Liver (tissue), 9 donors: ENCODE data around the gene GLRX5. TPM values are rescaled to one million over a fixed set of nuclear protein-coding genes. Genes with fewer than 3 reads are reported as not detected.

ENCODE experiments used
- DNase-seq: peaks from one replicate; pipeline ENCODE4 v3.0.0-alpha.2; 2017; ENCODE audit warnings: low spot score
- H3K27ac ChIP-seq, 2 donors: one replicate each; pipeline ENCODE4 v1.7.0; 2013; ENCODE audit warnings: inconsistent platforms in 2 of 2, low read length in 2 of 2, control low read depth in 1 of 2, low read depth in 1 of 2, mild to moderate bottlenecking in 1 of 2
- H3K27me3 ChIP-seq, 4 donors: one replicate each; pipeline versions ENCODE4 v1.6.1 to v1.7.0; 2013; ENCODE audit warnings: low read length in 3 of 4, inconsistent platforms in 1 of 4, mild to moderate bottlenecking in 1 of 4, moderate library complexity in 1 of 4; ENCODE audit not compliant: control insufficient read depth in 4 of 4, insufficient read depth in 4 of 4
- H3K36me3 ChIP-seq, 4 donors: one replicate each; pipeline versions ENCODE4 v1.6.1 to v1.7.0; 2013; ENCODE audit warnings: low read length in 3 of 4, mild to moderate bottlenecking in 3 of 4, low read depth in 1 of 4, moderate library complexity in 1 of 4; ENCODE audit not compliant: control insufficient read depth in 4 of 4, insufficient read depth in 3 of 4
- H3K4me1 ChIP-seq, 4 donors: one replicate each; pipeline versions ENCODE4 v1.6.1 to v1.7.0; 2013; ENCODE audit warnings: low read length in 3 of 4, mild to moderate bottlenecking in 3 of 4, moderate library complexity in 1 of 4; ENCODE audit not compliant: control insufficient read depth in 4 of 4, insufficient read depth in 4 of 4
- H3K4me3 ChIP-seq, 3 donors: one replicate each; pipeline versions ENCODE4 v1.6.1 to v1.7.0; 2013; ENCODE audit warnings: low read length in 3 of 3, control low read depth in 1 of 3, low read depth in 1 of 3, mild to moderate bottlenecking in 1 of 3
- H3K9ac ChIP-seq, 2 donors: one replicate each; pipeline ENCODE4 v1.7.0; 2013; ENCODE audit warnings: low read length in 2 of 2, mild to moderate bottlenecking in 2 of 2, moderate library complexity in 2 of 2, control low read depth in 1 of 2, low read depth in 1 of 2
- H3K9me3 ChIP-seq, 4 donors: one replicate each; pipeline versions ENCODE4 v1.6.1 to v1.7.0; 2013; ENCODE audit warnings: low read length in 3 of 4; ENCODE audit not compliant: control insufficient read depth in 4 of 4
- EGR1 ChIP-seq, 2 donors: IDR thresholded peaks; 2 replicates each; pipeline ENCODE4 v1.6.1; 2016 to 2018; ENCODE audit warnings: antibody characterized with exemption in 2 of 2, low read depth in 2 of 2
- FOXA1 ChIP-seq: IDR thresholded peaks from 2 replicates; pipeline ENCODE4 v1.6.1; 2016; ENCODE audit warnings: antibody characterized with exemption
- FOXA2 ChIP-seq: IDR thresholded peaks from 2 replicates; pipeline ENCODE4 v1.6.1; 2016; ENCODE audit warnings: antibody characterized with exemption
- GABPA ChIP-seq, 2 donors: IDR thresholded peaks in 1 of 2; conservative IDR thresholded peaks in 1 of 2; 2 replicates each; pipeline ENCODE4 v1.6.1; 2016; ENCODE audit warnings: antibody characterized with exemption in 2 of 2, mild to moderate bottlenecking in 1 of 2, moderate library complexity in 1 of 2
- HNF4A ChIP-seq, 2 donors: conservative IDR thresholded peaks; 2 replicates each; pipeline ENCODE4 v1.6.1; 2016; ENCODE audit warnings: antibody characterized with exemption in 2 of 2, mild to moderate bottlenecking in 2 of 2
- HNF4G ChIP-seq: IDR thresholded peaks from 2 replicates; pipeline ENCODE4 v1.6.1; 2016; ENCODE audit warnings: antibody characterized with exemption
- JUND ChIP-seq, 2 donors: IDR thresholded peaks; 2 replicates each; pipeline ENCODE4 v1.6.1; 2016; ENCODE audit warnings: antibody characterized with exemption in 2 of 2
- NR2F2 ChIP-seq: IDR thresholded peaks from 2 replicates; pipeline ENCODE4 v1.6.1; 2016; ENCODE audit warnings: antibody characterized with exemption
- RXRA ChIP-seq, 2 donors: IDR thresholded peaks; 2 replicates each; pipeline ENCODE4 v1.6.1; 2017 to 2018; ENCODE audit warnings: antibody characterized with exemption in 2 of 2, mild to moderate bottlenecking in 1 of 2
- SP1 ChIP-seq: IDR thresholded peaks from 2 replicates; pipeline ENCODE4 v1.6.1; 2018; ENCODE audit warnings: antibody characterized with exemption, mild to moderate bottlenecking
- TAF1 ChIP-seq: conservative IDR thresholded peaks from 2 replicates; pipeline ENCODE4 v1.6.1; 2016; ENCODE audit warnings: antibody characterized with exemption, mild to moderate bottlenecking
- YY1 ChIP-seq: IDR thresholded peaks from 2 replicates; pipeline ENCODE4 v1.6.1; 2016; ENCODE audit warnings: antibody characterized with exemption, mild to moderate bottlenecking
- WGBS: extraction: QIAGEN DNeasy Blood & Tissue Kit; methylation state at CpG from one replicate; pipeline ENCODE4 v1.1.7; 2013; 5-methylcytosine and 5-hydroxymethylcytosine counted together
- polyA plus RNA-seq, 2 donors: library from polyadenylated mRNA; stranded (reverse) in 1 of 2; unstranded in 1 of 2; fragments of 200-250 nt in 1 of 2; fragments of >200 nt in 1 of 2; fragmentation: Nextera tagmentation in 1 of 2; extraction: Ambion mirVana in 1 of 2; gene quantifications; one replicate each; pipeline versions ENCODE4 v1.2.1 to v1.2.3, GENCODE V29; 2013 to 2015
- total RNA-seq, 2 donors: library from RNA; depleted of rRNA; stranded (reverse); fragments of >200 nt; gene quantifications; one replicate each; pipeline ENCODE4 v1.2.3, GENCODE V29; 2014
- TF ChIP-seq, protein P1 (sequence below): fragments of 150-350 bp; IDR thresholded peaks from 2 replicates; pipeline ENCODE4 v1.5.1; 2017; ENCODE audit warnings: improper control_type of control experiment, low read depth, low read length; ENCODE audit not compliant: missing input control
- TF ChIP-seq, protein P2 (sequence below): IDR thresholded peaks from 2 replicates; pipeline ENCODE4 v1.6.1; 2016; ENCODE audit warnings: antibody characterized with exemption
- donor health status: healthy.
- donor health status: healthy.
- donor health status: healthy.
- donor health status: healthy.
- donor health status: healthy.

GLRX5 gene
- total and polyA plus RNA-seq, 4 donors = 28.4 to 172 (median 39.7) TPM

DNA sequence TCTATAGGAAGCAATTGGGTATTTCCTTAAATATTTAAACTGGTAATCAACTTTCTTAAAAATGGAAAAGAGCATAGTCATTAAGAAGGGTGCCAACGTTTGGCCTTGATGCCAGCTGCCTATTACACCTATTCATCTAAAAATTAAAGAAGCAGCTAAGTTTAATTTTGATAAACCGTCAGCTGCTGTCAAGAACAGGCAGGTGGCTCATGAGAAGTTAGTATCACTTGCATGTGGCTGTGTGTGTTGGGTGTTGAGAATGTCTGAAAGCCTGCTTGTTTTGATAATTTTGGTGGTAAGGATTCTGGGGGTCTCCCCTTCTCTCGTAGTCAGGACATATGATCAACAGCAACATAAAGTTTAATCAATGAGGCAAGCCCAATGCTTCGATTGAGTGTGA lies 6.5 kb downstream of the GLRX5 start:
- no peak overlapping the region for H3K9ac ChIP-seq
- 77% methylated on average over 4 of the region's 4 CpGs for WGBS
- TF ChIP-seq JUND (IDR thresholded peaks at IDR 0.05) (no peak), YY1 (no peak), TAF1 (no peak), FOXA1 (no peak), RXRA (IDR thresholded peaks at IDR 0.05) (no peak), HNF4G (no peak), EGR1 (IDR thresholded peaks at IDR 0.05; ENCODE audit: low read depth in 2 of 2) (no peak), FOXA2 (no peak), GABPA (IDR thresholded peaks at IDR 0.05 in 1 of 2, conservative IDR thresholded peaks at IDR 0.05 in 1 of 2) (no peak), SP1 (no peak)
- TF ChIP-seq, protein P1, sequence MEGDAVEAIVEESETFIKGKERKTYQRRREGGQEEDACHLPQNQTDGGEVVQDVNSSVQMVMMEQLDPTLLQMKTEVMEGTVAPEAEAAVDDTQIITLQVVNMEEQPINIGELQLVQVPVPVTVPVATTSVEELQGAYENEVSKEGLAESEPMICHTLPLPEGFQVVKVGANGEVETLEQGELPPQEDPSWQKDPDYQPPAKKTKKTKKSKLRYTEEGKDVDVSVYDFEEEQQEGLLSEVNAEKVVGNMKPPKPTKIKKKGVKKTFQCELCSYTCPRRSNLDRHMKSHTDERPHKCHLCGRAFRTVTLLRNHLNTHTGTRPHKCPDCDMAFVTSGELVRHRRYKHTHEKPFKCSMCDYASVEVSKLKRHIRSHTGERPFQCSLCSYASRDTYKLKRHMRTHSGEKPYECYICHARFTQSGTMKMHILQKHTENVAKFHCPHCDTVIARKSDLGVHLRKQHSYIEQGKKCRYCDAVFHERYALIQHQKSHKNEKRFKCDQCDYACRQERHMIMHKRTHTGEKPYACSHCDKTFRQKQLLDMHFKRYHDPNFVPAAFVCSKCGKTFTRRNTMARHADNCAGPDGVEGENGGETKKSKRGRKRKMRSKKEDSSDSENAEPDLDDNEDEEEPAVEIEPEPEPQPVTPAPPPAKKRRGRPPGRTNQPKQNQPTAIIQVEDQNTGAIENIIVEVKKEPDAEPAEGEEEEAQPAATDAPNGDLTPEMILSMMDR = no peak
- TF ChIP-seq, protein P2, sequence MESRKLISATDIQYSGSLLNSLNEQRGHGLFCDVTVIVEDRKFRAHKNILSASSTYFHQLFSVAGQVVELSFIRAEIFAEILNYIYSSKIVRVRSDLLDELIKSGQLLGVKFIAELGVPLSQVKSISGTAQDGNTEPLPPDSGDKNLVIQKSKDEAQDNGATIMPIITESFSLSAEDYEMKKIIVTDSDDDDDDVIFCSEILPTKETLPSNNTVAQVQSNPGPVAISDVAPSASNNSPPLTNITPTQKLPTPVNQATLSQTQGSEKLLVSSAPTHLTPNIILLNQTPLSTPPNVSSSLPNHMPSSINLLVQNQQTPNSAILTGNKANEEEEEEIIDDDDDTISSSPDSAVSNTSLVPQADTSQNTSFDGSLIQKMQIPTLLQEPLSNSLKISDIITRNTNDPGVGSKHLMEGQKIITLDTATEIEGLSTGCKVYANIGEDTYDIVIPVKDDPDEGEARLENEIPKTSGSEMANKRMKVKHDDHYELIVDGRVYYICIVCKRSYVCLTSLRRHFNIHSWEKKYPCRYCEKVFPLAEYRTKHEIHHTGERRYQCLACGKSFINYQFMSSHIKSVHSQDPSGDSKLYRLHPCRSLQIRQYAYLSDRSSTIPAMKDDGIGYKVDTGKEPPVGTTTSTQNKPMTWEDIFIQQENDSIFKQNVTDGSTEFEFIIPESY = no peak
- H3K27me3 ChIP-seq = no peaks in the 10 kb centered on the region
- peaks cover 0 to 6% (median 2%) of the 10 kb centered on the region in 4 donors for H3K36me3 ChIP-seq
- no peak for DNase-seq
- no peak overlapping the region for H3K27ac ChIP-seq
- no peak overlapping the region for H3K4me3 ChIP-seq
- peaks cover 6 to 64% (median 47%) of the 10 kb centered on the region in 4 donors for H3K4me1 ChIP-seq
- no peaks in the 10 kb centered on the region for H3K9me3 ChIP-seq

DNA sequence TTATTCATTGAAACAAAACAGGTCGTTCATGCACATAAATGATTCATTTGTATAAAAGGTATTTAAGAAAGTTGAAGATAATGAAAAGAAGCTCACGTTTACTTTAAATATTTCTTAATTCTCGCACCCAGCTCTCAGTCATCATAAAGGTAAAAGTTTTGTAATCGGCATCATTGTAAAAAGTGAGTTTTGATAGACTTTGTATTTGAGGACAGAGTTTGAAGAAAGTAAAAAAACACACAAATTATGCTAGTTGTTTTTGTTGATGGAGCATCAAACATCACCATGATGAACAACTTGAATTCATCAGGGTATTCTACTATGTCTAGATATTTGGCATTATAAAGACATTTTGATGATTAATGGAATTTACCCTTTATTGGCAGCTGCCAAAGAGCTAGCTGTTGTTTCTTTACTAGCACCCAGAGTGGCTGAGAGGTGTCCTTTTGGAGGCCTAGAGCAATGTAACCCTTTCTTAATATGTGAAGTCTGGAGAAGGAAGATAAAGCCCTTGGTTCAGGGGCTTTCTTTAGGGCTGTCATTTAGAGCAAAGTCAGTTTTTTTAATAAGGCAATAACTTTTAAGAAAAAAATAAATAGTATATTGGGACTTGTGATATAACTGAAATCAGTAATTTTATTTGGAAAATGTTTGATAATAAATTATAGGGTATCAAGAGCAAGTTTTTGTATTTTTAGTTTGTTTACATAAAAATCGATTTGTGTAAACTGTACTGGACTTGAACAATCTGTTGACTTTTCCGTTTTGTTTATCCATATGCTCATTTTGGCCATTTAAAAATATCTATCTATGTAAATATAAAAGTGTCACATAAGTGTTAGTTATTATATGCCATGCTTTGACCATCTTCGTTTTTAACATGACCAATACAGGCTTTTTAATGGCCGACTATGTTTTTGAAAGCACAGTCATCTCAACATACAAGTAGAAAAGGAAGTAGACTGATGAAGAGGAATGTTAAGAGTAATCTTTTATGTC lies 7.4 kb downstream of the GLRX5 start:
- TF ChIP-seq NR2F2 = no peak
- peak; percentile 53 to 58 for TF ChIP-seq HNF4A (conservative IDR thresholded peaks at IDR 0.05)
- TF ChIP-seq FOXA1 = no peak
- TF ChIP-seq, protein P2 = no peak
- no peak for TF ChIP-seq SP1
- no peak for TF ChIP-seq FOXA2
- DNase-seq = no peak
- Histone ChIP-seq H3K4me3 (no peak overlapping the region), H3K9ac (no peak overlapping the region), H3K27ac (no peak overlapping the region), H3K4me1 (peaks cover 6 to 55% (median 39%) of the 10 kb centered on the region in 4 donors), H3K27me3 (no peaks in the 10 kb centered on the region), H3K36me3 (peaks cover 0 to 6% (median 3%) of the 10 kb centered on the region in 4 donors), H3K9me3 (no peaks in the 10 kb centered on the region)
- WGBS = 52% methylated on average over 8 of the region's 8 CpGs
